Prostate gland (tissue), 2 donors: ENCODE data around the gene KIAA0825.

ENCODE experiments used
- CTCF ChIP-seq, 4 experiments: fragments of 200-600 bp in 2 of 4; fragments of 450-650 bp in 2 of 4; sonication (generic) in 2 of 4; IDR thresholded peaks; 1 replicate in 3 of 4; 2 replicates in 1 of 4; pipeline ENCODE4 v1.5.1; 2016 to 2019; ENCODE audit warnings: antibody characterized with exemption in 4 of 4, mild to moderate bottlenecking in 2 of 4, moderate library complexity in 2 of 4
- POLR2AphosphoS5 ChIP-seq: sonication (generic); formaldehyde crosslinking; IDR thresholded peaks from one replicate; pipeline ENCODE4 v1.6.1; 2017; ENCODE audit warnings: antibody characterized with exemption

GRCh38 chr5:94646758-94647157 is 28.4 kb upstream of the KIAA0825 start:
- TF ChIP-seq CTCF (IDR thresholded peaks at IDR 0.05), result no peak
- TF ChIP-seq POLR2AphosphoS5, result no peak
